SK-N-SH (cell line): Measurements from ENCODE around the gene COL23A1. TPM values are rescaled to one million over a fixed set of nuclear protein-coding genes. Genes with fewer than 3 reads are reported as not detected.
A peak's percentile ranks its signal among the peaks of the same experiment; 100 is the strongest.

Experiments used
- CTCF ChIA-PET: fragments of 300-600, 350-600 bp; formaldehyde crosslinking; extraction: SDS; loops from one replicate; lab custom pipeline; 2021; lab: Yijun Ruan, JAX
- POLR2A ChIA-PET: fragments of 350-600 bp; sonication (Branson Sonifier 250); formaldehyde crosslinking; extraction: SDS; loops from one replicate; lab custom pipeline; 2020; ENCODE audit warnings: antibody characterized with exemption, inconsistent platforms; lab: Yijun Ruan, JAX
- DNase-seq: peaks from one replicate; pipeline ENCODE4 v3.0.0; 2012
- H2AFZ ChIP-seq: fragments of 200-600 bp; sonication (generic); 2 replicates; pipeline ENCODE4 v1.8.1; 2016; ENCODE audit warnings: antibody characterized with exemption, mild to moderate bottlenecking, low read depth
- H3F3A ChIP-seq: fragments of 200-600 bp; sonication (generic); replicated peaks from 2 replicates; pipeline ENCODE3; 2016; ENCODE audit warnings: antibody characterized with exemption, mild to moderate bottlenecking; ENCODE audit not compliant: insufficient read depth
- H3K27ac ChIP-seq, 2 experiments: fragments of 200-500 bp in 1 of 2; fragments of 200-600 bp in 1 of 2; sonication (Bioruptor generic) in 1 of 2; sonication (generic), shearing (Covaris generic) in 1 of 2; 2 replicates each; pipeline versions ENCODE4 v1.5.1 to v1.6.1; 2014 to 2016; ENCODE audit warnings: low read depth in 2 of 2, inconsistent platforms in 1 of 2, low read length in 1 of 2, mild to moderate bottlenecking in 1 of 2, mixed read lengths in 1 of 2
- H3K27me3 ChIP-seq: fragments of 200-600 bp; sonication (generic), shearing (Covaris generic); 2 replicates; pipeline ENCODE4 v1.6.1; 2016; ENCODE audit warnings: mixed run types; ENCODE audit not compliant: insufficient read depth
- H3K36me3 ChIP-seq, 2 experiments: fragments of 200-500 bp in 1 of 2; fragments of 200-600 bp in 1 of 2; sonication (Bioruptor generic) in 1 of 2; sonication (generic) in 1 of 2; replicated peaks in 1 of 2; 2 replicates each; pipeline versions ENCODE3 to v1.5.1; 2014 to 2016; ENCODE audit warnings: low read length in 1 of 2, mild to moderate bottlenecking in 1 of 2; ENCODE audit not compliant: insufficient read depth in 2 of 2, control insufficient read depth in 1 of 2
- H3K4me1 ChIP-seq, 2 experiments: fragments of 200-500 bp in 1 of 2; fragments of 200-600 bp in 1 of 2; sonication (Bioruptor generic) in 1 of 2; sonication (generic), shearing (Covaris generic) in 1 of 2; 2 replicates each; pipeline versions ENCODE4 v1.5.1 to v1.6.1; 2014 to 2016; ENCODE audit warnings: low read depth in 1 of 2, low read length in 1 of 2, mixed run types in 1 of 2; ENCODE audit not compliant: insufficient read depth in 2 of 2, control insufficient read depth in 1 of 2
- H3K4me2 ChIP-seq: fragments of 200-600 bp; sonication (generic), shearing (Covaris generic); 2 replicates; pipeline ENCODE4 v1.6.1; 2017; ENCODE audit warnings: mixed run types
- H3K4me3 ChIP-seq, 2 experiments: fragments of 200-500 bp in 1 of 2; fragments of 200-600 bp in 1 of 2; sonication (Bioruptor generic) in 1 of 2; sonication (generic), shearing (Covaris generic) in 1 of 2; 2 replicates each; pipeline versions ENCODE4 v1.5.1 to v1.8.1; 2014 to 2016; ENCODE audit warnings: low read depth in 2 of 2, inconsistent platforms in 1 of 2, low read length in 1 of 2, mild to moderate bottlenecking in 1 of 2, mixed read lengths in 1 of 2, moderate library complexity in 1 of 2
- H3K79me2 ChIP-seq: fragments of 200-600 bp; sonication (generic); 2 replicates; pipeline ENCODE4 v1.8.1; 2017; ENCODE audit warnings: mild to moderate bottlenecking; ENCODE audit not compliant: insufficient read depth
- H3K9ac ChIP-seq: fragments of 200-600 bp; sonication (generic); 2 replicates; pipeline ENCODE4 v1.6.1; 2017; ENCODE audit warnings: mixed run types
- H3K9me2 ChIP-seq: fragments of 200-600 bp; sonication (generic); 2 replicates; pipeline ENCODE4 v1.6.1; 2017; ENCODE audit warnings: mixed run types
- H3K9me3 ChIP-seq: fragments of 200-600 bp; sonication (generic); 2 replicates; pipeline ENCODE4 v1.6.1; 2017; ENCODE audit warnings: mixed run types, mild to moderate bottlenecking, moderate library complexity
- H4K20me1 ChIP-seq: fragments of 200-600 bp; sonication (generic); 2 replicates; pipeline ENCODE4 v1.6.1; 2017; ENCODE audit warnings: mild to moderate bottlenecking, mixed run types; ENCODE audit not compliant: insufficient read depth
- EP300 ChIP-seq, 2 experiments: IDR thresholded peaks; 2 replicates each; pipeline versions ENCODE4 v1.4.0 to v1.6.1; 2012; ENCODE audit warnings: borderline replicate concordance in 1 of 2, low read depth in 1 of 2, low read length in 1 of 2
- FOSL2 ChIP-seq: IDR thresholded peaks from 2 replicates; pipeline ENCODE4 v1.4.0; 2012; ENCODE audit warnings: low read depth, mild to moderate bottlenecking, moderate library complexity, borderline replicate concordance
- FOXJ3 ChIP-seq: sonication (generic); formaldehyde crosslinking; IDR thresholded peaks from 2 replicates; pipeline ENCODE4 v1.5.1; 2020; ENCODE audit warnings: mild to moderate bottlenecking, missing genetic modification reagents
- FOXM1 ChIP-seq: IDR thresholded peaks from 2 replicates; pipeline ENCODE4 v1.4.0; 2012; ENCODE audit warnings: low read depth, mild to moderate bottlenecking
- GABPA ChIP-seq: IDR thresholded peaks from 2 replicates; pipeline ENCODE4 v1.4.0; 2012; ENCODE audit warnings: low read depth, mild to moderate bottlenecking
- MEF2A ChIP-seq: IDR thresholded peaks from 2 replicates; pipeline ENCODE4 v1.4.0; 2012; ENCODE audit warnings: low read depth, borderline replicate concordance
- NFIC ChIP-seq: IDR thresholded peaks from 2 replicates; pipeline ENCODE4 v1.4.0; 2012; ENCODE audit warnings: borderline replicate concordance
- PBX3 ChIP-seq: IDR thresholded peaks from 2 replicates; pipeline ENCODE4; 2012
- RAD21 ChIP-seq: IDR thresholded peaks from 2 replicates; pipeline ENCODE4 v1.6.1; 2012; ENCODE audit warnings: mild to moderate bottlenecking, low read length
- RCOR1 ChIP-seq: fragments of 150-350 bp; IDR thresholded peaks from 2 replicates; pipeline ENCODE4 v1.6.1; 2017; ENCODE audit warnings: antibody characterized with exemption, low read length
- SIN3A ChIP-seq: IDR thresholded peaks from 2 replicates; pipeline ENCODE4 v1.6.1; 2012; ENCODE audit warnings: low read depth, mild to moderate bottlenecking, low read length, moderate library complexity, borderline replicate concordance
- TAF1 ChIP-seq: IDR thresholded peaks from 2 replicates; pipeline ENCODE4 v1.6.1; 2012; ENCODE audit warnings: low read depth, mild to moderate bottlenecking, low read length, moderate library complexity, borderline replicate concordance
- USF2 ChIP-seq: fragments of 150-350 bp; IDR thresholded peaks from 2 replicates; pipeline ENCODE4 v1.6.1; 2017; ENCODE audit warnings: antibody characterized with exemption, low read length, low read depth, borderline replicate concordance
- YY1 ChIP-seq: IDR thresholded peaks from 2 replicates; pipeline ENCODE4 v1.4.0; 2012; ENCODE audit warnings: low read depth, mild to moderate bottlenecking
- WGBS: methylation state at CpG from one replicate; pipeline ENCODE4 v1.1.6; 2017; ENCODE audit warnings: low lambda C conversion rate; 5-methylcytosine and 5-hydroxymethylcytosine counted together
- polyA plus RNA-seq, 3 experiments: library from polyadenylated mRNA; depleted of rRNA; stranded (reverse); fragments of >200 nt; gene quantifications; 2 replicates each; pipeline ENCODE4 v1.2.3, GENCODE V29; 2012
- TF ChIP-seq, protein P1 (sequence below): IDR thresholded peaks from 2 replicates; pipeline ENCODE4 v1.4.0; 2012; ENCODE audit warnings: low read depth, borderline replicate concordance

The COL23A1 gene
- polyA plus RNA-seq, 1 of the 3 experiments (the other 2 are of a cell fraction) = 0.10 TPM

DNA sequence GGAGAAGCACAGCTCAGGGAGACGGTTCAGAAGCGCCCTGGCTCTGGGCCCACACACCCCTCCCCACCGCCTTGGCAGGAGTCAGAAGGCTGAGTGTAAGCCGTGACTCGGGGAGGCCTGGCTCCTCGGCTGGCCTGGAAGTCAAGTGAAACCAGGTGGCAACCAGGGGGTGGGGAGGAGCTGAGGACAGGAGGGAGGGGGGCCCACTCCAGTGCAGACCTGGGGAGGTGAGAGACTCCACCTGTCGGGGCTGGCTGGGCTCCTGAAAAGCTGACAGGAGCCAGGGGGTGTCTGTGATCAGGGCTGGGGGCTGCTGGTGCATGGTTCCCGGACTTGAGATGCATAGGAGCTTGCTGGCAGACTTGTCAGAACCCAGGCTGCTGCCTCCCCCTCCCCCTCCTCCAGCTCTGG, 207.4 kb downstream of the COL23A1 start:
- POLR2A ChIA-PET = no interaction called here

GRCh38 chr5:178381921-178382695, 208.1 kb downstream of the COL23A1 start:
- ChIA-PET CTCF (interaction anchor here (1.5 to 2.0 kb wide), 4 partner anchors 12 to 102 kb away, joined by 3 to 6 read pairs (median 4); no protein-coding TSS in a partner anchor), POLR2A (no interaction called here)
- Histone ChIP-seq H3K36me3 (no peaks in the 10 kb centered on the region), H3K4me3 (no peak overlapping the region), H3K79me2 (no peaks in the 10 kb centered on the region), H3K27ac (peak overlapping the region in 1 of 2 experiments; percentile 67; a peak in 1 of 4 replicates), H3K27me3 (no peaks in the 10 kb centered on the region), H3K9me3 (no peaks in the 10 kb centered on the region), H3K9me2 (no peaks in the 10 kb centered on the region), H3K4me2 (no peak overlapping the region), H4K20me1 (no peaks in the 10 kb centered on the region), H3K4me1 (peaks cover 0 to 72% of the 10 kb centered on the region in 2 experiments; a peak in 1 of 4 replicates), H3K9ac (no peak overlapping the region), H3F3A (no peaks in the 10 kb centered on the region), H2AFZ (no peak overlapping the region)
- no peak for TF ChIP-seq MEF2A
- TF ChIP-seq EP300 (IDR thresholded peaks at IDR 0.05; ENCODE audit: borderline replicate concordance in 1 of 2, low read depth in 1 of 2, low read length in 1 of 2) = no peak
- TF ChIP-seq YY1 = no peak
- no peak for TF ChIP-seq GABPA
- no peak for TF ChIP-seq FOSL2
- no peak for TF ChIP-seq PBX3
- no peak for TF ChIP-seq FOXM1
- no peak for TF ChIP-seq SIN3A
- no peak for TF ChIP-seq NFIC
- no peak for TF ChIP-seq RAD21
- TF ChIP-seq TAF1 = no peak
- TF ChIP-seq, protein P1, sequence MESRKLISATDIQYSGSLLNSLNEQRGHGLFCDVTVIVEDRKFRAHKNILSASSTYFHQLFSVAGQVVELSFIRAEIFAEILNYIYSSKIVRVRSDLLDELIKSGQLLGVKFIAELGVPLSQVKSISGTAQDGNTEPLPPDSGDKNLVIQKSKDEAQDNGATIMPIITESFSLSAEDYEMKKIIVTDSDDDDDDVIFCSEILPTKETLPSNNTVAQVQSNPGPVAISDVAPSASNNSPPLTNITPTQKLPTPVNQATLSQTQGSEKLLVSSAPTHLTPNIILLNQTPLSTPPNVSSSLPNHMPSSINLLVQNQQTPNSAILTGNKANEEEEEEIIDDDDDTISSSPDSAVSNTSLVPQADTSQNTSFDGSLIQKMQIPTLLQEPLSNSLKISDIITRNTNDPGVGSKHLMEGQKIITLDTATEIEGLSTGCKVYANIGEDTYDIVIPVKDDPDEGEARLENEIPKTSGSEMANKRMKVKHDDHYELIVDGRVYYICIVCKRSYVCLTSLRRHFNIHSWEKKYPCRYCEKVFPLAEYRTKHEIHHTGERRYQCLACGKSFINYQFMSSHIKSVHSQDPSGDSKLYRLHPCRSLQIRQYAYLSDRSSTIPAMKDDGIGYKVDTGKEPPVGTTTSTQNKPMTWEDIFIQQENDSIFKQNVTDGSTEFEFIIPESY = no peak
- no peak for TF ChIP-seq FOXJ3 (CRISPR knock-in tag)
- whole genome bisulfite sequencing = 63% methylated on average over 10 of the region's 17 CpGs
- DNase-seq = no peak

More for the DNA sequence above, 207.4 kb downstream of the COL23A1 start:
- peak; percentile 66 for DNase-seq
- peaks cover 0 to 72% of the 10 kb centered on the region in 2 experiments; a peak in 1 of 4 replicates for H3K4me1 ChIP-seq
- no peaks in the 10 kb centered on the region for H3K36me3 ChIP-seq
- peak overlapping the region in 1 of 2 experiments; percentile 67; a peak in 1 of 4 replicates for H3K27ac ChIP-seq
- H3K9me3 ChIP-seq = no peaks in the 10 kb centered on the region
- no peak overlapping the region for H3K4me3 ChIP-seq
- H3K9ac ChIP-seq = no peak overlapping the region
- H3F3A ChIP-seq = no peaks in the 10 kb centered on the region
- no peaks in the 10 kb centered on the region for H3K9me2 ChIP-seq
- CTCF ChIA-PET = interaction anchor here (0.6 to 1.5 kb wide), 3 partner anchors 12 to 41 kb away, joined by 3 to 6 read pairs (median 3); no protein-coding TSS in a partner anchor
- H2AFZ ChIP-seq = no peak overlapping the region
- TF ChIP-seq RCOR1 = no peak
- no peak for TF ChIP-seq GABPA
- TF ChIP-seq, protein P1 = no peak
- TF ChIP-seq USF2 = no peak
- TF ChIP-seq, all 33 proteins: peak for 0
- H3K79me2 ChIP-seq = no peaks in the 10 kb centered on the region
- no peak overlapping the region for H3K4me2 ChIP-seq
- no peaks in the 10 kb centered on the region for H3K27me3 ChIP-seq
- 65% methylated on average over 5 of the region's 8 CpGs for WGBS
- no peaks in the 10 kb centered on the region for H4K20me1 ChIP-seq
